ENCODE measurements around the gene ZNF536.
"Not testable (repeated sequence)": the region's sequence is repeated elsewhere in the genome, so short reads cannot be mapped to it uniquely, and the experiment has no call there.

ZNF536 gene

DNA sequence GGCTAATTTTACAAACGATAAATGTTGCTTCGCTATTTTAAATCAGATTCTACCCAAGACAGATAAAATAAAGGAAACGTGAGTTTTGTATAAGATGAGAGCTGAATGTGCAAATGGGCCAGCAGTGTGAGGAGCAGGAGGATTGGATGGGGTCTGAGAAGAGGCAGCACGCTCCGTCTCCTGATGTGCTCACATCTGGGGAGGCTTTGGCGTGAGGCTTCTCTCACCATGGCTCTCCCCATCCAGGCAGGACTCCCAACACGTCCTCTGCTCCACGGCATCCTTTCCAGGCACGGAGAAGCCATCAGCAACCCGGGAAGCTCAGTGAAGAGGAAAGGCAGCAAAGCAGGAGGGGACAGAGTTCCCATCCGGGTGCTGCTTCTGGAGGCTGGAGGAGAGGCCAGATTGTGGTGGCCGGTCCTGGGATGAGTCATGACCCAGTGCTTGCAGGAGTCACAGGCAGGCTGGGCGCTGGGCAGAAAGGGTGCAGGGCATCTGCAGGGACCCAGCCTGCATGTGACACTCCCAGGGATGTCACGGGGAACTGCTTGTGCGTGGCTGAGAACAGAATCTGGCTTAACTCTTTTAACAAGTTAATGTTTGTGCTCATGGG lies 47.5 kb downstream of the ZNF536 start:
- DNase-seq (ENCODE audit: low spot score): no peak

DNA sequence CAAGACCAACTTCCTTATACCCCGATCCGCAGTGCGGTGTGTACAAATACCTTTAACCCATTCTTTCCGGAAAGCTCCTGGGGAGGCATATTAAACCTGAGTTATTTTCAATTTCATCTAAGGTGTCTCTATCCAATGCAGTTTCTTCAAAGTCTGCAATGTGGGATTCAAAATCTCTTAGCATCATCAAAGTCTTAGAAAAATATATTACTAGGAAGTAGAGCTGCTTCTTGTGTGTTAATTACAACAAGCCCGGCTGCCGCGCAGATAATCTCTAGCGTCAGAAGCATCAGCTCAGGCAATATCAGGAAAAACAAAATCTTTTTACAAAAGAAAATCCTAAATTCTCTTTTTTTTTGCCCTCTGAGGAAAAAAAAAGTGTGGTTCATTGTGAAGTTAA lies 48.1 kb downstream of the ZNF536 start:
- no peak for DNase-seq (ENCODE audit: low spot score)

DNA sequence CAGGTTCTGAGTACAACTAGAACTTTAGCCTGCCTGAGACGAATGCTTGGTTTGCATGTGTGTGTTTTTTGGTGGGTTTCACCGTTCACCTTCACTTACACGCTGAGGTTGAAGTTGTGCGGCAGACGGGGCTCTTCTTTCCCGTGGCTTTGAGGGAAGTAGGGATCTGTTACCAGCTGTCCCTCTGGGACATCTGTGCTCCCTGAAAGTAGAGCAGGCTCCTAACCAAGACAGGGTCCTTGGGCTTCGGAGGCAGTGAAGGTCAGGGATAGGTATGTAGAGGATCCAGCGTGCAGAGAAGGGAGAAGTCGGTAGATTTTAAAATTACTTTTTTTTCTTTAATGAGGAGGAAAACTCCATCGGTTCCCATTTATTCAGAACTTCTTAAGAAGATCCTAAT lies 48.7 kb downstream of the ZNF536 start:
- no peak for DNase-seq (ENCODE audit: low spot score)

DNA sequence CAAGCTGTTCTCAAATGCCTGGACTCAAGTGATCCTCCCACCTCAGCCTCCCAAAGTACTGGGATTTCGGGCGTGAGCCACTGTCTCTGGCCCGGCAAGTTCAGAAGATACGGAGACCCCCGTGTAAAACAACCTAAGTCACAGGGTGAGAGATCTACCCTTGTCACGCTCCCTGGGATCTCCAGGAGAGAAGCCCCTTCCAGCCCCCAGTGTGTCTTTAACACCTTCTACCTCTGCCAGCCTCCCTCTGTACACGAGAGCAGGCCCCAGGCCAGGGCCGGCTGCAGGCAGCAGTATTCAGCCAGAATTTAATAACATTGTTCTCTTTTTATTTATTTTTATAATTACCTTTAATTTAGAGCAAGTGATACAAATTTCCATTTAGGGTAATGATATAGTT lies 49.4 kb downstream of the ZNF536 start:
- DNase-seq (ENCODE audit: low spot score): no peak

DNA sequence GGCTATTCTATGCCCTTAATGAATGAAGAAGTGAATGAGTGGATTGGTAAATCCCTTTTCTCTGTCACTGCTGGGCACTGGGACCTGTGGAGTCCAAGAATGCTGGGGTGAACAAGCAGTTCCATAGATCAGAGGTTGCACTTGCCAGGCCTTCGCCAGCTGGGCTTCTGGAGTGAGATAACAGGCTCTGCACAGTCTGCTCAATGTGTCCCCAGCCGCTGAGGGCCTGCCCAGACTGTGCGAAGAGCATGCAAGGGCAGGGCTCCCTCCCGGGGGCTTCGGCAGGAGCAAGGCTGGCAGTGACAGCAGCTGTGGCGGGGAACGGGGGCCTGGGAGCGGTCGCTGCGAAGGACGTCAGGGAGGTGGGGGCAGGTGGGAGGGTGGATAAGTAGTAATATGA lies 51.3 kb downstream of the ZNF536 start:
- no peak for DNase-seq (ENCODE audit: low spot score)

DNA sequence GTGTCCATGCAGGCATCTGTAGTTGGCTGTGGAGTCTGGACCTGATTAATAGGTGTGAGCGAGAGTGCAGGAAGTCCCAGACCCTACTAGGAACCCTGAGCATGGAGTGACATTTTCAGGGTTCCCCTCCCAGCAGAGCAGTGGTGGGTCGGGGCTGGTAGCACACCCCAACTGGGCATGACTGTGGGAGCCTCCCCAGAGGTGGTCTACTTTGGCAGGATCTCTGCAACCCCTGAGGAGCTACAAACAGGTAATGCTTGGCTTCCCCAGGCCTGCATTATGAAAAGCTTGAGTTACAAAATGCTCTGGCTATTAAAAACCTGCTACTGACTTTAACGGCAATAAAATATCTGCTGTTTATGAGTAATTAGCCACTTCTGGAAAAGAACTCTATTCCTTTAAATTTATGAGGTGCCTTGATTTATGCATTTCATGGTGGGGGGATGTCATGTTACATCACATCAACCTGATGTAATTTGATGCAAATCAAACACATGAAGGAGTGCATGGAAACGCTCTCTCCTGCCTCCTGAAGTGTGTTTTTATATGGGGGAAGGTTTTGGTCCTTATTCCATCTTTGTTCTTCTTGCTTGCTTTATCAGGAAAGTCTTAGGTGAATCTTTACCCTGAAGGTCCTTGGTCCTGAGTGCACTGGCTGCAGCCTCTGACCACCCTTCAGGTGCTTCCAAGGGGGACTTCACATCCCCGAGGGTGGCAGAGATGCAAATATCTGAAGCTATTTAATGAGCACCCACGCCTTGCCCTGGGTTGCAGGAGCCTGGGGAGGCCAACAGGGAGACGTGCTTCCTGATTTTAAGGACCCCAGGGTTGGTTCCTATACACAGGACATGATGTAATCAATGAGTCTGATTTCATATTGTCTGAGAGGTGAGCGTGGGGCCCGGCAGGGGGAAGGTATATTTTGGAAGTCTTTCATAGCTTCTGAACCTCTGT lies 54.0 kb downstream of the ZNF536 start:
- DNase-seq (ENCODE audit: low spot score): no peak

DNA sequence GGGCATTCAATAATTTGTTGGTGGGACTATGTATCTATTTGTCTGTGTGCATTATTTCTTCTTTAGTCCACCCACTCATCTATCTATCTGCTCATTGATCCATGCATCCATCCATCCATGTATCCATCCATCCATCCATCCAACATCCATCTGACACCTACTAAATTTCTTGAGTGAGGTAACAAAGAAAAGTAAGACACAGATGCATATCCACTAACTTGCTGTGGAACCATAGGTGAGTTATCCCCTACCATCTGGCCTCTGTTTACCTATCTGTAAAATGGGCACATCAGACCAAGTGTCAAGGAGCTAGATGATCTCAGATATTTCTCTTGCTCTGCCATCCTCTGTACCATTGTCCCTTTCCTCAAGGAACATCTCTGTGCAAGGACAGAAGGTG lies 54.7 kb downstream of the ZNF536 start:
- no peak for DNase-seq (ENCODE audit: low spot score)

DNA sequence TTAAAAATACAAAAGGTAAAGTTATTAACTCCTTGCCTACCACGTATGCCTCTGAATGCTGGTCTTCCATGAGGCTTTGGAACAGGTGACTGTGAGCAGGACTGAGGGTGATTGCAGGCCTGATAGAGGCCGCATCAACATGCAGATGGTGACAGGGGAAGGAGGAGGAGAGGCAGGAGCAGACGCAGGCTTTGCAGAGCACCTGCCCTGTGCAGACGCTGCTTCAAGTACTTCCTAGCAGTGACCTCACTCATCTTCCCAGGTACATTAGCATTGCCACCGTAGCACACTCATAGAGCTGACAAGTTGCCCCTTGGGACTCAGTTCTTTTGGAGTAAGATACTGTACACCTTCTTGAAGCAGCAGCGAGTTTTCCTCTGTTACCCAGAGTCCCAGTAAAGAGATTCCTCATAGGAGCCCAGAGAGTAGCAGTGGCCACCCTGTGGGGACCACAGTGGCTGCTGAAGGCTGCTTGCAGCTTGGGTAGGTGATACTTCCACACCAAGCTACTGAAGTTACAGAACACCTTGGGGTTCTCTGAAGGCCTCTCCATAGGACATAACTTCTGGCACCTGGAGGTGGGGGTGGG lies 56.0 kb downstream of the ZNF536 start:
- no peak for DNase-seq (ENCODE audit: low spot score)

DNA sequence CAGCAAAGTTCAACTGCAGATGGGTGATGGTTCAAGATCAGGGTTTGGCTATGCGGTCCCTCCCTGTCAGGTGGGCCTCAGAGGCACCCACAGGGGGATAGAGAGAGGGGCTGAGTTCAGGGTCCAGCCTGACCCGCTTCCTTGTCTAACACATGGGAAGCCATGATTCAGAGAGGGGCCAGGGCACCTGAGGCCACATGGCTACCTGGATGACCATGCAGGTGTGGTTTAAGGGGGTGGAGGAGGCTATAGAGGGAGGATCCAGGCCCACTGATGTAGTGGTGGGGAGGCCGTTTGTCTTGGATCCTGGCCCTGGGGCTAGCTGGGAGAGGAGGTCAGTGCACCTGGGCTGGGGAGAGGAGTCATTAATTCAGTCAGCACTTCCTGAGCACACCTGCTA lies 56.7 kb downstream of the ZNF536 start:
- no peak for DNase-seq (ENCODE audit: low spot score)

DNA sequence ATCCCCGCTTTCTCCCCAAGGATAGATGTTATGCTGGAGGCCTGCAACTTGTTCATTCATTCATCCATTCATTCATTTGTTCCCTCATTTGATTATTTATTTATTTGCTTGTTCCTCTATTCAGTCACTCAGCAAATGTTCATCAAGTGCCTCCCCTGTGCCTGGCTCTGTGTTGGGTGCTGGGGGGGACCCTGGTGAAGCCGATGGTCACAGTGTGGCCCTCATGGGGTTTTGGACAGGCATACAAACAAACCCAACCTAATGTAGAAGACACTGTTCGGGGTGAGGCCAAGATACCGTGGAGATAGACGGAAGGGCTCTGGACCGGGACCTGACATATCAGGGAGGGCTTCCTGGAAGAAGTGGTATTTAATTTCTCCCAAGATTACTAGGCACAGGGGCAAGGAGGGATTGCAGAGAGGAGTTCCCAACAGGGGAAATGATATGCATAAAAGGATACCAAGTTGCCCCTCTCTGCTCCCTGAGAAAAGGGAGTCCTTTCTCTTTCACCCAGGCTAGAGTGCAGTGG lies 58.1 kb downstream of the ZNF536 start:
- no peak for DNase-seq (ENCODE audit: low spot score)

DNA sequence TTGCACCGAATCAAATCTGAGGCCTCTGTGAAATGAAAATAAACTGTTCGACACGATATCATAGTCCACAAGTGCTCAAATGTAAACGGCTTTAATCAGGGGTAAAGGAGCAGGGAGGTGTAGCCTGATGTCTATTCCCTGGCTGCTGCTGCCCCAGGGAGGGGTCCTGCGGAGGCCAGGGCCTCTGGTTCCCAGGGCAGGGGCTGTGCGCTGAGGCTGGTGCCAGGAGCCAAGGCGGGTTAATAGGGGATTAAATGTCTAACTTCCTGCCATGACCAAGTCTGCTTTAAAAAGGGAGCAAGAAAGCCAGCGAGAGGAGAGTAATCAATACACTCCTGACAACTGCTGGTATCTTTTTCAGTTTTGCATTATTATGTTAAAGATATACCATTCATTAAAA lies 59.4 kb downstream of the ZNF536 start:
- no peak for DNase-seq (ENCODE audit: low spot score)

DNA sequence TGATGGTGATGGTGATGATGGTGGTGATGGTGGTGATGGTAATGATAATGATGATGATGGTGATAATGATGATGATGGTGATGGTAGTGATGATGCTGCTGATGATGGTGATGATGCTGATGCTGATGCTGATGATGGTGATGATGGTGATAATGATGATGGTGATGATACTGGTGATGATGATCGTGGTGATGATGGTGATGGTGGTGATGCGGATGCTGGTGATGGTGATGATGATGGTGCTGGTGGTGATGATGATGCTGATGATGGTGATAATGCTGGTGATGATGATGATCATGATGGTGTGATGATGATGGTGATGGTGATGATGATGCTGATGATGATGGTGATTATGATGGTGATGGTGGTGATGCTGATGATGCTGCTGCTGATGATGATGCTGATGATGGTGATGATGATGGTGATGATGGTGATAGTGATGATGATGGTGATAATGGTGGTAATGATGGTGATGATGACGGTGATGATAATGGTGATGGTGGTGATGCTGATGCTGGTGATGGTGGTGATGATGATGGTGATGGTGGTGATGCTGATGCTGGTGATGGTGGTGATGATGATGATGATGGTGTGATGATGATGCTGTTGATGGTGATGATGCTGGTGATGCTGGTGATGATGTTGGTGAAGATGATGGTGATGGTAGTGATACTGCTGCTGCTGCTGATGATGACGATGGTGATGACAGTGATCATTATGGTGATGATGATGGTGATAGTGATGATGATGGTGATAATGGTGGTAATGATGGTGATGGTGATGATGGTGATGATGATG lies 62.8 kb downstream of the ZNF536 start:
- DNase-seq (ENCODE audit: low spot score): no peak

DNA sequence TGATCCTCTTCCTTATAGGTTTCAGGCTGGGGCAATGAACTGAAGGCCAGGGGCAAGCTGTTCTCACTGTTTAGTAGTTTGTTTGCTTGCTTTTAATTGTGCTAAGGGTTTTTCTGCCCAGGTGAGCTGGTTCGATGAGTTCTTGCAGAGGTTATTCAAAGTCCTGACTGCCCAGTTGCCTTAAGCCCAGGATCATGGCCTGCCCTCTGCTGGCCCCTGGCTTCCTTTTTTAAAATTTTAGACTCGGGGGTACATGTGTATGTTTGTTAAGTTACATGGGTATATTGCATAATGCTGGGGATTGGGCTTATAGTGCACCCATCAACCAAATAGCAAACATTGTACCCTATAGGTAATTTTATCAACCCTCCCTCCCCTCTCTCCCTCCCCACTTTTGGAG lies 65.7 kb downstream of the ZNF536 start:
- no peak for DNase-seq (ENCODE audit: low spot score)

DNA sequence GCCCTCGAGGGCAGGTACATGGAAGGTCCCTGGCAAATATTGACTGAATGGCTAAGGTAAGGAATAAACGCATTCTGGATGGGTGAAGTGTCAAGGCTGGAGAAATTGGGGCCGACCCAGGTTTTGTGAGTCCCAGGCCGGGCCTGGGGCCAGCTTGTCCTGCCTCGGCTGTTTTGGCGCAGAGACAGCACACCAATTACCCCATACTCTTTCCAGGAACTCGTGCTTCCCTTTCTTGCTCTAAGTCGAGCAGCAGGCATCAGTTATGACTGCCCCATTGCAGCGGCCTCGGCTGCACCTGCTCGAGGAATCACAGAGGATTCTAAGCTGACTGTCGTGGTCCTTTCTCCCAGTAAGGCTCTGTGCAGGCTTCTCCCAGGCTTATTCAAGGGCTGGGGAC lies 67.1 kb downstream of the ZNF536 start:
- DNase-seq (ENCODE audit: low spot score): no peak

DNA sequence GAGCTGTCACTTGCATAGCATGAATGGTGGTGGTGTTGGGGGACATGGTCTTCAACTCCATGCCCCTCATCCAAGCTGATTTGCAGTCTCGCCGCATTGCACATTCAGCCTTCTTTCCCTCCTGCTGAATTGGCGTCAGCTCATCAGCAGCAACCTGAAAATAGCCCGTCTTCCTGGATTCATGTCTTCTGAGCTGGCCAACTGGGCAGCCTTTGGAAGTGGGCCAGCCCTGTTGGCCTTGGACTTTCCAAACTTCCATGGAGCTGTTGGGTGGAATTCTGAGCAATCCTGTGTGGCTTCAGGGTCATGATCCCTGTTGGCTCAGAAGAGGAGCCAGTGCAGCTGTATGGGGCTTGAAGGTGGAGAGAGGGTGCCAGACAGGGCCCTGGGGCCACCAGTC lies 68.8 kb downstream of the ZNF536 start:
- DNase-seq (ENCODE audit: low spot score): no peak

DNA sequence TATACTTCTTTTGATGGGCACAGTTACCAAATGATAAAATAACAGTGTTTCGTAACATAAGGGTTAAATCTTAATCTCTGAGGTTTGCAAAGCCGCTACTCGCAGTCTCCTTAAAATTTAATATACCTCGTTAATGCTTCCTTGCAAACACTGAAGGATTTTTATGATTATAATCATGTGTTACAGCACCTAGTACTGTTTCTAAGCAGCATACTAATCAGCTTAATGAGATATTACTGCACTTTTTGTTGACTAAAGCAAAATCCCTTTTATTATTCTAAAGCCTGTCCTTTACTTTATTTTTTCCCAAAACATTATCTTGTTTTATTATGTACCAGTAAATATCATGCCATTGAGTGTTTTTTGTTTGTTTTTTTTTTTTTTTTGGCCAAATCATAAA lies 70.5 kb downstream of the ZNF536 start:
- DNase-seq (ENCODE audit: low spot score): no peak

DNA sequence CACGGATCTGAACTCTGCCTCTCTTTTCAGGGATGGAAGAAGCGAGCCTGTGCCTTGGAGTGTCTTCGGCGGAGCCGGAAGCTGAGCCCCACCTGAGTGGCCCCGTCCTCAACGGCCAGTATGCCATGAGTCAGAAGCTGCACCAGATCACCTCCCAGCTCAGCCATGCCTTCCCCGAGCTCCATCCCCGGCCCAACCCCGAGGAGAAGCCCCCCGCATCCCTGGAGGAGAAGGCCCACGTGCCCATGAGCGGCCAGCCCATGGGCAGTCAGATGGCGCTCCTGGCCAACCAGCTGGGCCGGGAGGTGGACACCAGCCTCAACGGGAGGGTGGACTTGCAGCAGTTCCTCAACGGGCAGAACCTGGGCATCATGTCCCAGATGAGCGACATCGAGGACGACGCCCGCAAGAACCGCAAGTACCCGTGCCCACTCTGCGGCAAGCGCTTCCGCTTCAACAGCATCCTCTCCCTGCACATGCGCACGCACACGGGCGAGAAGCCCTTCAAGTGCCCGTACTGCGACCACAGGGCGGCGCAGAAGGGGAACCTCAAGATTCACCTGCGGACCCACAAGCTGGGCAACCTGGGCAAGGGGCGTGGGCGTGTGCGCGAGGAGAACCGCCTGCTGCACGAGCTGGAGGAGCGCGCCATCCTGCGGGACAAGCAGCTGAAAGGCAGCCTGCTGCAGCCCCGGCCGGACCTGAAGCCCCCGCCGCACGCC lies 71.5 kb downstream of the ZNF536 start:
- DNase-seq (ENCODE audit: low spot score): no peak

DNA sequence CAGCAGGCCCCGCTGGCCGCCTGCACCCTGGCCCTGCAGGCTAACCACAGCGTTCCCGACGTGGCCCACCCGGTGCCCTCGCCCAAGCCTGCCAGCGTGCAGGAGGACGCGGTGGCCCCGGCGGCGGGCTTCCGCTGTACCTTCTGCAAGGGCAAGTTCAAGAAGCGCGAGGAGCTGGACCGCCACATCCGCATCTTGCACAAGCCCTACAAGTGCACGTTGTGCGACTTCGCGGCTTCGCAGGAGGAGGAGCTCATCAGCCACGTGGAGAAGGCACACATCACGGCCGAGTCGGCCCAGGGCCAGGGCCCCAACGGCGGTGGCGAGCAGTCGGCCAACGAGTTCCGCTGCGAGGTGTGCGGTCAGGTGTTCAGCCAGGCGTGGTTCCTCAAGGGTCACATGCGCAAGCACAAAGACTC lies 72.1 kb downstream of the ZNF536 start:
- no peak for DNase-seq (ENCODE audit: low spot score)

DNA sequence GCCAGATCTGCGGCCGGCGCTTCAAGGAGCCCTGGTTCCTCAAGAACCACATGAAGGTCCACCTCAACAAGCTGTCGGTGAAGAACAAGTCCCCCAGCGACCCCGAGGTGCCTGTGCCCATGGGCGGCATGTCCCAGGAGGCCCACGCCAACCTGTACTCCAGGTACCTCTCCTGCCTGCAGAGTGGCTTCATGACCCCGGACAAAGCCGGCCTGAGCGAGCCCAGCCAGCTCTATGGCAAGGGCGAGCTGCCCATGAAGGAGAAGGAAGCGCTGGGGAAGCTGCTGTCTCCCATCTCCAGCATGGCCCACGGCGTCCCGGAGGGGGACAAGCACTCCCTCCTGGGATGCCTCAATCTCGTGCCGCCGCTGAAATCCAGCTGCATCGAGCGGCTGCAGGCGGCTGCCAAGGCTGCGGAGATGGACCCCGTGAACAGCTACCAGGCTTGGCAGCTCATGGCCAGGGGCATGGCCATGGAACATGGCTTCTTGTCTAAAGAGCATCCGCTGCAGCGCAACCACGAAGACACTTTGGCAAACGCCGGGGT lies 72.6 kb downstream of the ZNF536 start:
- no peak for DNase-seq (ENCODE audit: low spot score)

DNA sequence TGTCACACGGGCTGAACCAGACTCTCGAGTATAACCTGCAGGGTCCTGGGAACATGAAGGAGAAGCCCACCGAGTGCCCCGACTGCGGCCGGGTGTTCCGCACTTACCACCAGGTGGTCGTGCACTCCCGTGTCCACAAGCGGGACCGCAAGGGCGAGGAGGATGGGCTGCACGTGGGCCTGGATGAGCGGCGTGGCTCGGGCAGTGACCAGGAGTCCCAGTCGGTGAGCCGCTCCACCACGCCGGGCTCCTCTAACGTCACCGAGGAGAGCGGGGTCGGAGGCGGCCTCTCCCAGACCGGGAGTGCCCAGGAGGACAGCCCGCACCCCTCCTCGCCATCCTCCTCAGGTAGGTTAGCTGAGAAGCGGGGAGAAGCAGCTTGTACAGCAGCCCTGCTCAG lies 73.2 kb downstream of the ZNF536 start:
- DNase-seq (ENCODE audit: low spot score): no peak

DNA sequence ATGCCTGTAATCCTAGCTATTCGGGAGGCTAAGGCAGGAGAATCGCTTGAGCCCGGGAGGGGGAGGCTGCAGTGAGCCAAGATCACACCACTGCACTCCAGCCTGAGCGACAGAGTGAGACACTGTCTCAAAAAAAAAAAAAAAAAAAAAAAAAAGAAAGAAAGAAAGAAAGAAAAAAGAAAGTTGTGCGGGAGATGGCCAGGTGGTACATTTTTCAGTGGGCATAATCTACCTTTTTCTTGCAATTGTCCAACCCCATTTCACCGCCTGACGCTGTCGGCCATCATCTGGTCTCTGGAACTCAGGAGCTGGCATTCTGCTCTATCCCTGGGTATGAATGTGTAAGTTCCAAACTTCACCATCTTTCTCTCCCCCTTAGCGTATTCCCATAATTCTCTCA lies 73.9 kb downstream of the ZNF536 start:
- DNase-seq (ENCODE audit: low spot score): not testable (repeated sequence)

Measured in HuH-7.5 (cell line).